Adrenal gland (tissue), 12 donors: ENCODE measurements around the gene AARSD1. TPM values are rescaled to one million over a fixed set of nuclear protein-coding genes. Genes with fewer than 3 reads are reported as not detected.

Experiments
- DNase-seq, 7 donors: peaks; one replicate each; pipeline ENCODE4 v3.0.0-alpha.2; 2019 to 2020
- H3K27ac ChIP-seq, 5 donors: fragments of 200-600 bp; sonication (generic) in 4 of 5; 1 replicate in 3 of 5; 2 replicates in 2 of 5; pipeline versions ENCODE4 v1.5.1 to v1.8.0; 2016 to 2020; ENCODE audit warnings: mild to moderate bottlenecking in 1 of 5
- H3K27me3 ChIP-seq: fragments of 200-600 bp; 2 replicates; pipeline ENCODE4 v1.8.0; 2021
- H3K36me3 ChIP-seq, 2 donors: fragments of 200-600 bp; replicated peaks in 1 of 2; 1 replicate in 1 of 2; 2 replicates in 1 of 2; pipeline versions ENCODE4 v1.5.1 to v1.8.0; 2018 to 2022
- H3K4me1 ChIP-seq, 2 donors: fragments of 200-600 bp; replicated peaks in 1 of 2; 1 replicate in 1 of 2; 2 replicates in 1 of 2; pipeline versions ENCODE4 v1.5.1 to v1.8.0; 2018 to 2021
- H3K4me3 ChIP-seq, 4 donors: fragments of 200-600 bp; sonication (generic) in 3 of 4; one replicate each; pipeline ENCODE4 v1.5.1; 2016 to 2018
- H3K9me3 ChIP-seq, 3 donors: fragments of 200-600 bp; sonication (generic) in 1 of 3; replicated peaks in 1 of 3; 1 replicate in 2 of 3; 2 replicates in 1 of 3; pipeline versions ENCODE4 v1.5.1 to v1.8.0; 2016 to 2021
- CTCF ChIP-seq, 6 experiments: fragments of 450-650 bp in 4 of 6; fragments of 200-600 bp in 2 of 6; sonication (generic) in 1 of 6; IDR thresholded peaks; 1 replicate in 5 of 6; 2 replicates in 1 of 6; pipeline versions ENCODE4 v1.5.1 to v1.8.0; 2016 to 2021; ENCODE audit warnings: antibody characterized with exemption in 6 of 6, mild to moderate bottlenecking in 2 of 6, moderate library complexity in 1 of 6
- POLR2A ChIP-seq, 2 donors: fragments of 450-650 bp; IDR thresholded peaks; one replicate each; pipeline ENCODE4 v1.6.1; 2017; ENCODE audit warnings: antibody characterized with exemption in 2 of 2, mild to moderate bottlenecking in 2 of 2, moderate library complexity in 1 of 2
- WGBS, 4 donors: extraction: QIAGEN DNeasy Blood & Tissue Kit in 2 of 4; methylation state at CpG; one replicate each; pipeline versions ENCODE4 v1.1.5 to v1.1.7; 2013 to 2017; 5-methylcytosine and 5-hydroxymethylcytosine counted together
- intact Hi-C, 2 donors: fragments of 100-400 bp; cut with DNase I; formaldehyde crosslinking; loops; one replicate each; pipeline versions ENCODE4 v1.14.1 to v1.15.0; 2022 to 2023
- polyA plus RNA-seq, 3 donors: library from polyadenylated mRNA; stranded (reverse); fragments of 200-250 nt in 2 of 3; fragments of 350-450 nt in 1 of 3; fragmentation: Illumina TruSeq in 1 of 3; extraction: RNeasy Lipid Tissue Mini Kit (QIAGEN cat#74804) in 1 of 3; gene quantifications; one replicate each; pipeline ENCODE4 v1.2.3, GENCODE V29; 2013 to 2014
- total RNA-seq, 9 donors: library from RNA; depleted of rRNA in 4 of 9; stranded (reverse); fragments of >200 nt in 4 of 9; fragments of 120-200 nt in 1 of 9; fragmentation: NEBNext Ultra II Directional in 1 of 9; extraction: Animal tissue kit (Norgen Biotek cat#: 25700) in 1 of 9; gene quantifications; one replicate each; pipeline versions ENCODE4 v1.1.0 to v1.2.4, GENCODE V29; 2013 to 2023
- donor health status: healthy with polysubstance abuse.
- donor health status: Bipolar disorder and iron deficiency.
- donor health status: DM: yes; HTN: yes; CAD: no.
- donor health status: DM: no; HTN: no; CAD: no.
- donor health status: DM: no; HTN: no; CAD: no.
- donor health status: DM: yes; HTN: yes; CAD: no.

AARSD1 gene
- total and polyA plus RNA-seq, 12 donors: 16.4 to 206 (median 35.4) TPM

- 0 to 53% (median 0%) methylated on average over 1 of the region's 1 CpG for WGBS, 4 donors
- TF ChIP-seq POLR2A (IDR thresholded peaks at IDR 0.05) (no peak), CTCF (IDR thresholded peaks at IDR 0.05) (no peak)
- H3K36me3 ChIP-seq: peaks cover 0 to 47% of the 10 kb centered on the region in 2 donors
These were observed 21.0 kb upstream of the AARSD1 start for GRCh38 chr17:42985225-42985624.

GRCh38 chr17:42982266-42982665 is 18.0 kb upstream of the AARSD1 start:
- DNase-seq: no peak
- Histone ChIP-seq H3K4me1 (peaks cover 12 to 36% of the 10 kb centered on the region in 2 donors), H3K9me3 (no peaks in the 10 kb centered on the region), H3K27me3 (no peaks in the 10 kb centered on the region), H3K27ac (no peak overlapping the region), H3K36me3 (peaks cover 0 to 17% of the 10 kb centered on the region in 2 donors), H3K4me3 (no peak overlapping the region)
- intact Hi-C loops: no loop called here
- TF ChIP-seq POLR2A (IDR thresholded peaks at IDR 0.05) (no peak), CTCF (IDR thresholded peaks at IDR 0.05) (no peak)

More at GRCh38 chr17:42985225-42985624, 21.0 kb upstream of the AARSD1 start:
- H3K27ac ChIP-seq: peak overlapping the region in 2 of 5 donors; percentile 25 to 41
- intact Hi-C loops: no loop called here
- H3K4me1 ChIP-seq: peaks cover 21 to 43% of the 10 kb centered on the region in 2 donors
- H3K27me3 ChIP-seq: no peaks in the 10 kb centered on the region
- no peak for DNase-seq
- no peaks in the 10 kb centered on the region for H3K9me3 ChIP-seq
- no peak overlapping the region for H3K4me3 ChIP-seq

GRCh38 chr17:42980766-42981397 is 16.6 kb upstream of the AARSD1 start:
- peaks cover 12 to 36% of the 10 kb centered on the region in 2 donors for H3K4me1 ChIP-seq
- intact Hi-C loops: no loop called here
- H3K4me3 ChIP-seq: peak overlapping the region; percentile 87 to 99 (median 93)
- no peak for TF ChIP-seq POLR2A (IDR thresholded peaks at IDR 0.05)
- peak in 2 of 6 experiments; percentile 19 to 24 for TF ChIP-seq CTCF (IDR thresholded peaks at IDR 0.05)
- no peaks in the 10 kb centered on the region for H3K27me3 ChIP-seq
- H3K36me3 ChIP-seq: peaks cover 0 to 10% of the 10 kb centered on the region in 2 donors
- WGBS, 4 donors: 0 to 2% (median 1%) methylated on average over 16 to 67 of the region's 67 CpGs
- H3K9me3 ChIP-seq: no peaks in the 10 kb centered on the region
- peak overlapping the region in 4 of 5 donors; percentile 65 to 93 (median 80) for H3K27ac ChIP-seq
- DNase-seq: peak; percentile 38 to 76 (median 57)

GRCh38 chr17:42980274-42980765 is 16.1 kb upstream of the AARSD1 start, which contains the start of gene RUNDC1:
Gene RUNDC1, plus strand, starts transcription at chr17:42980565. Its CDS starts 12 bp downstream, at chr17:42980577.
- peaks cover 12 to 36% of the 10 kb centered on the region in 2 donors for H3K4me1 ChIP-seq
- TF ChIP-seq POLR2A (IDR thresholded peaks at IDR 0.05) (peak; percentile 52 to 58), CTCF (IDR thresholded peaks at IDR 0.05) (no peak)
- peaks cover 0 to 5% of the 10 kb centered on the region in 2 donors for H3K36me3 ChIP-seq
- H3K27me3 ChIP-seq: no peaks in the 10 kb centered on the region
- H3K27ac ChIP-seq: peak within 1 kb of the TSS in 4 of 5 donors; percentile 65 to 93 (median 80)
- 0 to 2% (median 0%) methylated on average over 3 to 39 of the region's 39 CpGs for WGBS, 4 donors
- H3K4me3 ChIP-seq: peak within 1 kb of the TSS; percentile 87 to 99 (median 93)
- intact Hi-C loops: no loop called here
- peak; percentile 91 to 97 (median 93) for DNase-seq
- no peaks in the 10 kb centered on the region for H3K9me3 ChIP-seq
